MM.1S (cell line): ENCODE results near the gene TIMM17B.

ENCODE experiments used
- DNase-seq: peaks from one replicate; pipeline ENCODE4 v3.0.0-alpha.2; 2015
- H2AFZ ChIP-seq: fragments of 300-600 bp; sonication (generic); 2 replicates; pipeline ENCODE4 v1.6.0; 2016; ENCODE audit warnings: antibody characterized with exemption, low read length
- H3F3A ChIP-seq: fragments of 300-600 bp; sonication (generic); 2 replicates; pipeline ENCODE4 v1.6.1; 2016; ENCODE audit warnings: mild to moderate bottlenecking, antibody characterized with exemption, low read length, moderate library complexity, mixed read lengths; ENCODE audit not compliant: insufficient read depth
- H3K27ac ChIP-seq: fragments of 300-600 bp; sonication (generic); 2 replicates; pipeline ENCODE4 v1.5.1; 2016; ENCODE audit warnings: mild to moderate bottlenecking, low read length
- H3K27me3 ChIP-seq: fragments of 300-600 bp; sonication (generic); replicated peaks from 2 replicates; pipeline ENCODE4 v1.6.0; 2016; ENCODE audit warnings: low read length; ENCODE audit not compliant: insufficient read depth
- H3K36me3 ChIP-seq: fragments of 300-600 bp; sonication (generic); replicated peaks from 2 replicates; pipeline ENCODE4 v1.6.1; 2016; ENCODE audit warnings: mild to moderate bottlenecking, low read length, mixed read lengths; ENCODE audit not compliant: insufficient read depth
- H3K4me1 ChIP-seq: fragments of 300-600 bp; sonication (generic); 2 replicates; pipeline ENCODE4 v1.6.1; 2016; ENCODE audit warnings: low read length, mixed read lengths
- H3K4me2 ChIP-seq: fragments of 300-600 bp; sonication (generic); 2 replicates; pipeline ENCODE4 v1.6.0; 2016; ENCODE audit warnings: low read depth, low read length
- H3K4me3 ChIP-seq: fragments of 300-600 bp; sonication (generic); 2 replicates; pipeline ENCODE4 v1.5.1; 2016; ENCODE audit warnings: low read length, mixed read lengths
- H3K79me2 ChIP-seq: fragments of 300-600 bp; sonication (generic); 2 replicates; pipeline ENCODE4 v1.6.1; 2016; ENCODE audit warnings: mixed run types, low read length, mixed read lengths
- H3K9ac ChIP-seq: fragments of 300-600 bp; sonication (generic); 2 replicates; pipeline ENCODE4 v1.6.1; 2016; ENCODE audit warnings: low read length, mixed read lengths
- H3K9me2 ChIP-seq: fragments of 300-600 bp; sonication (generic); replicated peaks from 2 replicates; pipeline ENCODE4 v1.6.1; 2016; ENCODE audit warnings: mild to moderate bottlenecking, low read length, mixed read lengths; ENCODE audit not compliant: insufficient read depth
- H3K9me3 ChIP-seq: fragments of 300-600 bp; sonication (generic); replicated peaks from 2 replicates; pipeline ENCODE4 v1.6.1; 2016; ENCODE audit warnings: mild to moderate bottlenecking, low read length, mixed read lengths; ENCODE audit not compliant: insufficient read depth
- H4K20me1 ChIP-seq: fragments of 300-600 bp; sonication (generic); 2 replicates; pipeline ENCODE4 v1.6.1; 2016; ENCODE audit warnings: mild to moderate bottlenecking, low read length, moderate library complexity, mixed read lengths; ENCODE audit not compliant: insufficient read depth
- EZH2 ChIP-seq: fragments of 300-600 bp; sonication (generic); optimal IDR thresholded peaks from 2 replicates; pipeline ENCODE3; 2017; ENCODE audit warnings: low read depth, mild to moderate bottlenecking, antibody characterized with exemption, low read length, mixed read lengths
- EZH2phosphoT487 ChIP-seq: fragments of 300-600 bp; sonication (generic); IDR thresholded peaks from 2 replicates; pipeline ENCODE4 v1.6.1; 2018; ENCODE audit warnings: antibody characterized with exemption, low read length
- TF ChIP-seq, protein P1 (sequence below): fragments of 300-600 bp; sonication (generic); IDR thresholded peaks from 2 replicates; pipeline ENCODE4 v1.5.1; 2016; ENCODE audit warnings: antibody characterized with exemption, low read length, mixed read lengths

TIMM17B gene

GRCh38 chrX:48937054-48937907 lies 39.7 kb upstream of the TIMM17B start:
- Histone ChIP-seq H3K36me3 (no peaks in the 10 kb centered on the region), H3K4me1 (peaks cover 78% of the 10 kb centered on the region), H3K79me2 (peaks cover 52% of the 10 kb centered on the region), H3K4me3 (peak overlapping the region; percentile 32), H3K4me2 (peak overlapping the region; percentile 76), H3K9ac (peak overlapping the region; percentile 75), H3K9me2 (no peaks in the 10 kb centered on the region), H3K27me3 (no peaks in the 10 kb centered on the region), H3K27ac (peak overlapping the region; percentile 100), H3K9me3 (no peaks in the 10 kb centered on the region), H2AFZ (no peak overlapping the region), H3F3A (peaks cover 65% of the 10 kb centered on the region), H4K20me1 (no peaks in the 10 kb centered on the region)
- peak; percentile 94 for DNase-seq
- TF ChIP-seq, protein P1, sequence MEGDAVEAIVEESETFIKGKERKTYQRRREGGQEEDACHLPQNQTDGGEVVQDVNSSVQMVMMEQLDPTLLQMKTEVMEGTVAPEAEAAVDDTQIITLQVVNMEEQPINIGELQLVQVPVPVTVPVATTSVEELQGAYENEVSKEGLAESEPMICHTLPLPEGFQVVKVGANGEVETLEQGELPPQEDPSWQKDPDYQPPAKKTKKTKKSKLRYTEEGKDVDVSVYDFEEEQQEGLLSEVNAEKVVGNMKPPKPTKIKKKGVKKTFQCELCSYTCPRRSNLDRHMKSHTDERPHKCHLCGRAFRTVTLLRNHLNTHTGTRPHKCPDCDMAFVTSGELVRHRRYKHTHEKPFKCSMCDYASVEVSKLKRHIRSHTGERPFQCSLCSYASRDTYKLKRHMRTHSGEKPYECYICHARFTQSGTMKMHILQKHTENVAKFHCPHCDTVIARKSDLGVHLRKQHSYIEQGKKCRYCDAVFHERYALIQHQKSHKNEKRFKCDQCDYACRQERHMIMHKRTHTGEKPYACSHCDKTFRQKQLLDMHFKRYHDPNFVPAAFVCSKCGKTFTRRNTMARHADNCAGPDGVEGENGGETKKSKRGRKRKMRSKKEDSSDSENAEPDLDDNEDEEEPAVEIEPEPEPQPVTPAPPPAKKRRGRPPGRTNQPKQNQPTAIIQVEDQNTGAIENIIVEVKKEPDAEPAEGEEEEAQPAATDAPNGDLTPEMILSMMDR = peak; percentile 64
- no peak for TF ChIP-seq EZH2
- TF ChIP-seq EZH2phosphoT487 = no peak

DNA sequence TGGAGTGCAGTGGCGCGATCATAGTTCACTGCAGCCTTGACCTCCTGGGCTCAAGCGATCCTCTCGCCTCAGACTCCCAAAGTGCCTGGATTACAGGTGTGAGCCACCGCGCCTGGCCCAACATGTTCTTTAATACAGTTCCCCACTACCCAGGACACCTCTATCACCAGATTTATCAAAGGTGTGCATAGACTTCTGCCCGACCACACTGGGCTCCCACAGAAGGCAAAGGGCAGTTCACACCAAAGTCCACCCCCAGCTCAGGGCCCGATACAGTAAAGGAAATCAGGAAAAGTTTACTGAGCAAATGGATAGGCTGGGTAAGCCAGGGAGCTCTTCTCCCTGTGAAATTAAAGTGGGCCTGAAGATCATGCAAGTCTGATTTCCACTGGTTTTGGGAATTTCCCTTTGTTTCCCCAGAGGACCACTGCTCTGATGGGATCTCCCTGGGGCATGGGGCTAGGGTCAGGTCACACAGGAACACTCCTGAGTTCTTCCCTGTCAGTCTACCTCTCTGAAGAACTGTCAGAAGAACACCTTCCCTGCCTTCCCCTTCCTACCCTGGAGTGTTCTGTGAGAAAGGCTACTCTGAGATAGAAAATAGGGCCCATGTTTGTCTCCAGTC lies 39.0 kb upstream of the TIMM17B start:
- peak overlapping the region; percentile 100 for H3K27ac ChIP-seq
- TF ChIP-seq, protein P1 = no peak
- no peak for TF ChIP-seq EZH2phosphoT487
- no peak for TF ChIP-seq EZH2
- no peaks in the 10 kb centered on the region for H3K9me3 ChIP-seq
- no peaks in the 10 kb centered on the region for H3K36me3 ChIP-seq
- H3K79me2 ChIP-seq = peaks cover 45% of the 10 kb centered on the region
- peak overlapping the region; percentile 75 for H3K9ac ChIP-seq
- H3K27me3 ChIP-seq = no peaks in the 10 kb centered on the region
- no peak overlapping the region; the same call in 1 of the 2 replicates for H3K4me3 ChIP-seq
- H3K4me1 ChIP-seq = peaks cover 73% of the 10 kb centered on the region
- peaks cover 65% of the 10 kb centered on the region for H3F3A ChIP-seq
- peak overlapping the region; percentile 59 for H3K4me2 ChIP-seq
- no peak overlapping the region for H2AFZ ChIP-seq
- no peaks in the 10 kb centered on the region for H4K20me1 ChIP-seq
- no peaks in the 10 kb centered on the region for H3K9me2 ChIP-seq
- no peak for DNase-seq

GRCh38 chrX:48935301-48935670 lies 37.7 kb upstream of the TIMM17B start:
- TF ChIP-seq, protein P1 = no peak

More at GRCh38 chrX:48935301-48935670, 37.7 kb upstream of the TIMM17B start:
- H4K20me1 ChIP-seq = no peaks in the 10 kb centered on the region
- no peaks in the 10 kb centered on the region for H3K36me3 ChIP-seq
- peak overlapping the region; percentile 92 for H3K27ac ChIP-seq
- peaks cover 45% of the 10 kb centered on the region for H3K79me2 ChIP-seq
- no peak overlapping the region for H2AFZ ChIP-seq
- no peak for DNase-seq
- H3F3A ChIP-seq = peaks cover 58% of the 10 kb centered on the region
- no peak overlapping the region for H3K4me2 ChIP-seq
- H3K9ac ChIP-seq = no peak overlapping the region
- peaks cover 62% of the 10 kb centered on the region for H3K4me1 ChIP-seq
- no peaks in the 10 kb centered on the region for H3K9me2 ChIP-seq
- no peaks in the 10 kb centered on the region for H3K27me3 ChIP-seq
- no peaks in the 10 kb centered on the region for H3K9me3 ChIP-seq
- no peak overlapping the region for H3K4me3 ChIP-seq
